ENCODE measurements around the gene HIPK3. TPM values are rescaled to one million over a fixed set of nuclear protein-coding genes. Genes with fewer than 3 reads are reported as not detected.

Gene HIPK3
- total RNA-seq, 1 experiment from 2014 or later, result 51.4 TPM

- H3K9me3 Mint-ChIP-seq (ENCODE audit: unreplicated experiment), result no peaks in the 10 kb centered on the region
- H3K36me3 Mint-ChIP-seq (ENCODE audit: insufficient read depth, unreplicated experiment), result no peaks in the 10 kb centered on the region
- no peak overlapping the region for H3K27ac Mint-ChIP-seq (ENCODE audit: low read depth, unreplicated experiment)
- TF ChIP-seq CTCF (IDR thresholded peaks at IDR 0.05; ENCODE audit: unreplicated experiment), result no peak
- POLR2A ChIA-PET, result no interaction called here
- BruUV-seq (replicated peaks), result no TSS peak
- H3K27me3 Mint-ChIP-seq (ENCODE audit: insufficient read depth, unreplicated experiment), result no peaks in the 10 kb centered on the region
- CTCF ChIA-PET, result interaction anchor here (0.6 kb wide), 1 partner anchor 466 kb away, joined by 3 read pairs; no protein-coding TSS in a partner anchor
- intact Hi-C loops (cut with micrococcal nuclease), result no loop called here
- no peak for DNase-seq (ENCODE audit: unreplicated experiment)
- H3K4me3 Mint-ChIP-seq (ENCODE audit: unreplicated experiment), result no peak overlapping the region
- peaks cover 5% of the 10 kb centered on the region for H3K4me1 Mint-ChIP-seq (ENCODE audit: insufficient read depth, unreplicated experiment)
These were observed 111.8 kb downstream of the HIPK3 start for GRCh38 chr11:33368931-33369330.

DNA sequence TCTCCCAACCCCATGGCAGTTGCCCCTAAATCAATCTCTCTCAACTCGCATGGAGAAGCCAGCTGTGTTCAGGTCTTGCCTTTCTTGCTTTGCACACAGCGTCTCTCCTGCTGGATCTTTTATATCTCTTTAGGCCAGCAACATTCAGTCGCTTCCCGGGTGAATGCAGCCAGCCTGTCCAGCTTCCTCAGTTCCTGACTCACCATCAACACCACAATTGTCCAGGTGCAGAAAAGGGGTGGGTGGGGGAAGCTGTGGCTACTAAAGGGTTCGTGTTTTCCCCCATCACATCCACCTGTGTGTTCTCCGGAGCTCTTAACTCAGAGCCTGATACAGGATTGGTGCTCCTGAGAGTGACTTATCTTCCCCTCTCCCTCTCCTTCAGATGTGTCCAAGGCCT lies 116.5 kb downstream of the HIPK3 start:
- Mint-ChIP-seq H3K36me3 (ENCODE audit: insufficient read depth, unreplicated experiment) (no peaks in the 10 kb centered on the region), H3K27me3 (ENCODE audit: insufficient read depth, unreplicated experiment) (peaks cover 9% of the 10 kb centered on the region), H3K4me3 (ENCODE audit: unreplicated experiment) (no peak overlapping the region), H3K27ac (ENCODE audit: low read depth, unreplicated experiment) (no peak overlapping the region), H3K9me3 (ENCODE audit: unreplicated experiment) (no peaks in the 10 kb centered on the region), H3K4me1 (ENCODE audit: insufficient read depth, unreplicated experiment) (peaks cover 5% of the 10 kb centered on the region)
- POLR2A ChIA-PET, result no interaction called here
- no peak for TF ChIP-seq CTCF (IDR thresholded peaks at IDR 0.05; ENCODE audit: unreplicated experiment)
- intact Hi-C loops (cut with micrococcal nuclease), result no loop called here
- CTCF ChIA-PET, result interaction anchor here (0.9 kb wide), 1 partner anchor 341 kb away, joined by 3 read pairs; no protein-coding TSS in a partner anchor
- DNase-seq (ENCODE audit: unreplicated experiment), result no peak
- BruUV-seq (replicated peaks), result no TSS peak

DNA sequence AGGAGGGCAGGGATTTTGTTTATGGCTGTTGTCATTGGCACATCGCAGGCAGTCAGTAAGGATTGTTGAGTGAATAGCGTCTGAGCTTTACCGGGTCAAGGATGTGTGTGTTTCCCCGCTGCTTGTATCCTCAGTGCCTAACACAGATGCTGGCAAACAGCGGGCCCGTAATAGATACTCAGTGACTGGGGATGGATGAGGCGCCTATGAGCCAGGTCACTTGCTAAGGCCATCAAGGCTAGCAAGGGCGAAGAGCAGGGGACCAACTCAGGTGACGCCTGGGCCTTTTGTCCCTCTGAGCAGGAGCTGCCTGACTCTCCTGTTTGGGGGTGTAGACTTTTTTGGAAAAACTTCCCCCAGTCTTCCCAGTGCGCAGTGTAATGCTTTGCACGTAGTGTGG lies 118.1 kb downstream of the HIPK3 start:
- H3K9me3 Mint-ChIP-seq (ENCODE audit: unreplicated experiment), result no peaks in the 10 kb centered on the region
- H3K36me3 Mint-ChIP-seq (ENCODE audit: insufficient read depth, unreplicated experiment), result no peaks in the 10 kb centered on the region
- intact Hi-C loops (cut with micrococcal nuclease), result no loop called here
- peaks cover 21% of the 10 kb centered on the region for H3K27me3 Mint-ChIP-seq (ENCODE audit: insufficient read depth, unreplicated experiment)
- no peak for DNase-seq (ENCODE audit: unreplicated experiment)
- H3K4me3 Mint-ChIP-seq (ENCODE audit: unreplicated experiment), result peak overlapping the region; percentile 56
- ChIA-PET POLR2A (interaction anchor here (0.7 kb wide), 1 partner anchor 27 kb away, joined by 3 read pairs; no protein-coding TSS in a partner anchor), CTCF (interaction anchor here (0.6 to 0.8 kb wide), 2 partner anchors 144 to 368 kb away, joined by 3 read pairs; no protein-coding TSS in a partner anchor)
- no TSS peak for BruUV-seq (replicated peaks)
- H3K27ac Mint-ChIP-seq (ENCODE audit: low read depth, unreplicated experiment), result no peak overlapping the region
- peaks cover 5% of the 10 kb centered on the region for H3K4me1 Mint-ChIP-seq (ENCODE audit: insufficient read depth, unreplicated experiment)
- no peak for TF ChIP-seq CTCF (IDR thresholded peaks at IDR 0.05; ENCODE audit: unreplicated experiment)

- H3K4me3 Mint-ChIP-seq (ENCODE audit: unreplicated experiment), result peak within 1 kb of the TSS; percentile 56
- DNase-seq (ENCODE audit: unreplicated experiment), result no peak
- no peak within 1 kb of the TSS for H3K27ac Mint-ChIP-seq (ENCODE audit: low read depth, unreplicated experiment)
- intact Hi-C loops (cut with micrococcal nuclease), result no loop called here
- ChIA-PET POLR2A (no interaction called here), CTCF (interaction anchor here (0.6 to 0.8 kb wide), 2 partner anchors 143 to 367 kb away, joined by 3 read pairs; no protein-coding TSS in a partner anchor)
- TF ChIP-seq CTCF (IDR thresholded peaks at IDR 0.05; ENCODE audit: unreplicated experiment), result no peak
- no TSS peak for BruUV-seq (replicated peaks)
- peaks cover 5% of the 10 kb centered on the region for H3K4me1 Mint-ChIP-seq (ENCODE audit: insufficient read depth, unreplicated experiment)
- H3K9me3 Mint-ChIP-seq (ENCODE audit: unreplicated experiment), result no peaks in the 10 kb centered on the region
- H3K36me3 Mint-ChIP-seq (ENCODE audit: insufficient read depth, unreplicated experiment), result no peaks in the 10 kb centered on the region
- peaks cover 21% of the 10 kb centered on the region for H3K27me3 Mint-ChIP-seq (ENCODE audit: insufficient read depth, unreplicated experiment)
These were observed 118.6 kb downstream of the HIPK3 start, which contains the start of gene KIAA1549L for GRCh38 chr11:33375688-33376311. TSS of gene KIAA1549L (plus strand) at chr11:33376108.
